GM21367 (cell line): ENCODE results near the gene HOGA1.

Source experiments
- ATAC-seq: cut with Tn5 transposase; IDR thresholded peaks from one replicate; pipeline ENCODE4 v1.9.1; 2021; ENCODE audit not compliant: unreplicated experiment

Gene HOGA1

DNA sequence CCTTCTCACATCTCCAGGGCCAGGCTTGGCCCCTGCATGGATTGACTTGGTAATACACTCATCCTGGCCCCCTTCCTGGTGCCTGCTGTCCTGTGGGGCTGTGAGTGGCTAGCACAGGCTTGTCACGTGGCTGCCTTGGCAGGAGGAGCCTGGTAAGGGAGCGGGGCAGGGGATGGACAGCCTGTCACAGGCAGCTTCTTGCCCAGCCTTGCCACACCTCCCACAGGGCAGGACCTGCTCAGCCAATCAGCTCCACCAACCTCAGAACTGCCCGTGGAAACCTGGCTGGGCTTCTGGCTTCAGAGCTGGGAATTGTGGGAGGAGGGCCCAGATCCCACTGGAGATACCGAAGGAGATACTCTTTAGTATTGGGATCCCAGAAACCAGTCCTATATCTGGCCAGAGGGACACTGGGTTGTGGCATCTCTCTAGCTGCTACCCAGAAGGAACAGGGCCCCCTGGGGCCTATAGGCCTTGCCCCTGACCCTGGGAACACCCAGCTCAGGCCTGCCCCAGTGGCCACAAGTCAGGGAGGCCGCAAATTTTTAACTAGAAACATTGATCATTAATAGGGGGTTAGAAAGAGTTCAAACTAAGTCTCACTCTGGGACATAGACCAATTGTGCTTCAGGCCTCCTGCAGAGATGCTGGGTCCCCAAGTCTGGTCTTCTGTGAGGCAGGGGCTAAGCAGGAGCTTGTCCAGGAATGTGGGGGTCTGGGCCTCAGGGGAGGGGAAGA lies at the start of gene HOGA1:
TSS of gene HOGA1 (plus strand) at position 330 of the 738 bp plus-strand sequence. CDS start at position 645, 315 bp downstream.
- ATAC-seq: no peak

GRCh38 chr10:97534746-97535367 lies 49.3 kb upstream of the HOGA1 start:
- ATAC-seq: no peak

GRCh38 chr10:97537186-97537869 lies 46.9 kb upstream of the HOGA1 start:
- no peak for ATAC-seq

DNA sequence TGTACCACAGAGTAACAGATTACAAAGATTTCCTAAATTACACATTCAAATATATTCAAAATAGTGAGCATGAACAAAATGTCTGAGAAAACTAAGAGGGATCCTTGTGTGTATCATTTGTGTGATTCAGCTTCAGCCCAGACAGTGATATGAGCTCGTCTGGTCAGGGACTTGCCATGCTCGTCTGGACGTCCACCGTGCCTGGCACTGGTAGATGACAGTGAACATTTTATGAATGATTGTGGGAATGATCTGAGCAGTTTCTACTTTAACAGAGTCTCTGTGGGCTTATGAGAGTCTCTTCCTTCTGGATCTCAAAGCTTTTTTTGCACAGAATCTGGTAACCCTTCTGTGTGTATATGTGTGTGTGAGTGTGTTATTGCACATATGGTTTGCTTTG lies 45.8 kb upstream of the HOGA1 start:
- no peak for ATAC-seq

DNA sequence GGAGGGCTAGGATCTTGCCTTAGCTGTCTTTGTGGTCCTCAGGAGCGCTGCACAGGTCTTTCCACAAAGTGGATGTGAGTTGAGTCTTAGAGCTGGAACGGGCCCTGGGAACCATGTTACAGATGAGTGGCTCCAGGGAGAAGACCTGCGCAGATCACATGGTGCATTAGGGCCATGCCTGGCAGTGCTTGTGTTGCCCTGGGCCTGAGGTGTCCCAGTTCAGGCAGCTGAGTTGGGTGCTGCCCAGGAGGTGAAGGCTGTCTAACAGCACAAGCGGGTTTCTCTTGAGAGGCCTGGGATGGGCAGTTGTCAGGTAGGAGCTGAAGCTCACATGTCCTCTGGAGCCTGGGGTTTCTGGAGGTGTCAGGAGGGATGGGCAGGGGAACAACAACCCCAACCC lies 45.4 kb upstream of the HOGA1 start:
- no peak for ATAC-seq

- no peak for ATAC-seq
Observed at GRCh38 chr10:97539523-97540200, 44.5 kb upstream of the HOGA1 start.

GRCh38 chr10:97540669-97541500 lies 43.3 kb upstream of the HOGA1 start:
- ATAC-seq: no peak

GRCh38 chr10:97542169-97543024 lies 41.8 kb upstream of the HOGA1 start:
- no peak for ATAC-seq

GRCh38 chr10:97543025-97543546 lies 41.1 kb upstream of the HOGA1 start:
- ATAC-seq: no peak

DNA sequence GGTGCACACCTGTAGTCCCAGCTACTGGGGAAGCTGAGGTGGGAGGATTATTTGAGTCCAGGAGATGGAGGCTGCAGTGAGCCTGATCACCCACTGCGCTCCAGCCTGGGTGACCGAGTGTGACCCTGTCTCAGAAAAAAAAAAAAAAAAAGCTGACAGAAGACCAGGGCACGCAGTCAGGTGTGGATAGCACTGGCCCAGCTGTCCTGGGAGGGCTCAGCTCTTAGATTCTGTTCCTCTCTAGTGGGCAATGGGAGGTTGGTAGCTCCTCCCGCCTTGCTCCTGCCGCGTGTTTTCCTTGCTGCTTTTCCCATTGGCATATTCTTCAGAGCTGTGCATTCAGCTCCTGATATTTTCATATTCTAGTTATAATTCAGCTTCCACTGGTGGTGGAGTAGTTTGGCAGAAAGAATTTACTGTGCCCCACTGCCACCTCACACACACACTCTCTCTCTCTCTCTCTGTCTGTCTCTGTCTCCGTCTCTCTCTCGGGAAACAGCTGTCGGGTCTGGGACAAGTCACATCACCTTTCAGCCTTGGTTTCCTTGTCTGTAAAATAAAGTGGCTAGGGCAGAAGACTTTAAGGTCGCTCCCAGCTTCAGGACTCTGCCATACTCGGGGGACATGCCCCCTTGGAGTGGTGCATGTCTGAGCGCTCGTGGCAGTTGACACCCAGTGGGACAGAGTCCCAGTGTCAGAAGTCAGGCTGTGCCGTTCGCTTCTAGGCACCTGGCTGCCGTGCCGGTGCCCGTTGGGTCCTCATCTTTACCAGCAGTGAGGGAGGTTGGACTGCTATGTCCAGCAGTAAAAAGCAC lies 37.5 kb upstream of the HOGA1 start:
- no peak for ATAC-seq

DNA sequence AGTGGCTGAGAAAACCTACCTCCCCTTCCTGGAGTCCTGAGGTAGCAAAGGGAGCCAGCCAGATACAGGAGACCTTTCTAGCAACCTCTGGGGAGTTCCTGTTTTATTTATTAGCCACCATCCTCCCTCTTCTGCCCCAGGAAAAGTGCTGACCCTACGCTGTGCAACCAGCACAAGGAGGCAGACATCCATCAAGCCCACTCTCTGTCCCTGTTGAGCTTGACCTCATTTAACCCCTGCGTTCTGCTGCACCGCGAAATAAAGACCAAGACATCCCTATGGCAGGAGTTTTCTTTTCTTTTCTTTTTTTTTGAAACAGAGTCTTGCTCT lies 37.0 kb upstream of the HOGA1 start:
- ATAC-seq: no peak

DNA sequence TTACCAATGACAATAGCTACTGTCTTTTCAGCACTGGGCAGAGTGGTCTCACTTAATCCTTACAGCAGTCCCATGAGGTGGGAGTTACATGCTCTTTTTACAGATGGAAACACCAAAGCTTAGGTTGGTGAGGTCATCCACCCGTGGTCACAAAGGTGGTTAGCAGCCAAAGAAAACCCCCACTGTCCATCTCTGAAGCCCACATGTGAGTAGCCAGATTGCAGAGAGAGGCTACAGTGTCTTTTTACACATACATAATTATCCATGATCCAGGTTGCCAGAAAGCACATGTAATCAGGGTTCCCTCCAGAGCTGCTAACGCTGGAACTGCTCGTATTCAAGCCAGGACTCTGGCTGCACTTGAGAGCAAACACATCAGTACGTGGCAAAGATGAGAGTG lies 36.2 kb upstream of the HOGA1 start:
- no peak for ATAC-seq

DNA sequence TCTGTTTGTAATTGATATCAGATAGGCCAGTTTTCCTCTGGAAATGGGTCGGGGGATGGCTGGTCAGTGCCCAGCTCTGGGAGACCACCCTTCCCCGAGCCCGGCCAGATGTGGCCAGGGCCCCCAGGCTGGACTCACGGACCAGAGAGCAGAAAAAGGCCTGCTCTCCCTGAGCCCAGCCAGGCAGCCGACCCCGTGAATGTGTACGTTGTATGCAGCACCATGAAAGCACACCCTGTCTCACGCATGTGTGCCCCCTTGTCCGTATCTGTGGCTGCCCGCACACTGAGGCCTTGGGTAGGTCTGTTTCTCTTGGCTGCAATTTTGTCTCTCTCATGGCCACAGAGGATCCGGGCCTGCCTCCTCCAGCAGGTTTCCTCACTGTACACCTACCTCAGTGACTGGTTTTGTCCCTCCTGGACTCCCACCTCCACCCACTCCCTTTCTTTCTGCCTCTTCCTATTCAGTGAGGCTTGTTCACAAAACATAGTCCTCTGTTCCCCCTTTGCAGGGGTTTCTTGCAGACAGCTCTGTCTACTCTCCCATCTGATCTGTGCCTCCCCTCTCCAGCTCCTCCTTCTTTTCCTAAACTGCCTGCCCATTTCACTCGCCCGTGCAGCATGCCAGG lies 35.2 kb upstream of the HOGA1 start:
- ATAC-seq: no peak

GRCh38 chr10:97549587-97550322 lies 34.4 kb upstream of the HOGA1 start:
- ATAC-seq: no peak

GRCh38 chr10:97550336-97551149 lies 33.6 kb upstream of the HOGA1 start:
- ATAC-seq: no peak

- ATAC-seq: no peak
Observed at GRCh38 chr10:97551271-97551670, 32.9 kb upstream of the HOGA1 start.

- ATAC-seq: no peak
Observed at GRCh38 chr10:97553575-97554031, 30.6 kb upstream of the HOGA1 start.
